ENCODE measurements around the gene MMP24.

- TF ChIP-seq, protein P1, sequence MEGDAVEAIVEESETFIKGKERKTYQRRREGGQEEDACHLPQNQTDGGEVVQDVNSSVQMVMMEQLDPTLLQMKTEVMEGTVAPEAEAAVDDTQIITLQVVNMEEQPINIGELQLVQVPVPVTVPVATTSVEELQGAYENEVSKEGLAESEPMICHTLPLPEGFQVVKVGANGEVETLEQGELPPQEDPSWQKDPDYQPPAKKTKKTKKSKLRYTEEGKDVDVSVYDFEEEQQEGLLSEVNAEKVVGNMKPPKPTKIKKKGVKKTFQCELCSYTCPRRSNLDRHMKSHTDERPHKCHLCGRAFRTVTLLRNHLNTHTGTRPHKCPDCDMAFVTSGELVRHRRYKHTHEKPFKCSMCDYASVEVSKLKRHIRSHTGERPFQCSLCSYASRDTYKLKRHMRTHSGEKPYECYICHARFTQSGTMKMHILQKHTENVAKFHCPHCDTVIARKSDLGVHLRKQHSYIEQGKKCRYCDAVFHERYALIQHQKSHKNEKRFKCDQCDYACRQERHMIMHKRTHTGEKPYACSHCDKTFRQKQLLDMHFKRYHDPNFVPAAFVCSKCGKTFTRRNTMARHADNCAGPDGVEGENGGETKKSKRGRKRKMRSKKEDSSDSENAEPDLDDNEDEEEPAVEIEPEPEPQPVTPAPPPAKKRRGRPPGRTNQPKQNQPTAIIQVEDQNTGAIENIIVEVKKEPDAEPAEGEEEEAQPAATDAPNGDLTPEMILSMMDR (IDR thresholded peaks at IDR 0.05; ENCODE audit: low read depth, low read length) = no peak
- TF ChIP-seq EZH2phosphoT487 (IDR thresholded peaks at IDR 0.05; ENCODE audit: low read depth) = no peak
Observed at GRCh38 chr20:35215066-35215956, 11.2 kb upstream of the MMP24 start.
